Body of pancreas (tissue), 4 donors: ENCODE measurements around the gene PHACTR3. TPM values are rescaled to one million over a fixed set of nuclear protein-coding genes. Genes with fewer than 3 reads are reported as not detected.

Experiments used
- ATAC-seq: fragments of 150-250 bp; one replicate; pipeline ENCODE4 v1.9.1; 2016
- DNase-seq, 4 donors: peaks; one replicate each; pipeline ENCODE4 v3.0.0-alpha.2; 2019
- H3K27ac ChIP-seq, 4 donors: fragments of 200-600 bp; sonication (generic); 1 replicate in 3 of 4; 2 replicates in 1 of 4; pipeline versions ENCODE4 v1.5.1 to v1.6.1; 2016 to 2019; ENCODE audit warnings: mild to moderate bottlenecking in 1 of 4, mixed read lengths in 1 of 4, moderate library complexity in 1 of 4
- H3K27me3 ChIP-seq, 2 donors: fragments of 200-600 bp; sonication (generic); one replicate each; pipeline ENCODE4 v1.6.0; 2016; ENCODE audit warnings: mild to moderate bottlenecking in 1 of 2
- H3K36me3 ChIP-seq, 2 donors: fragments of 200-600 bp; sonication (generic); replicated peaks in 1 of 2; 2 replicates each; pipeline ENCODE4 v1.5.1; 2016; ENCODE audit warnings: low read depth in 2 of 2; ENCODE audit not compliant: insufficient read depth in 1 of 2
- H3K4me1 ChIP-seq: fragments of 200-600 bp; sonication (generic); one replicate; pipeline ENCODE4 v1.6.0; 2016
- H3K4me3 ChIP-seq, 2 donors: fragments of 200-600 bp; sonication (generic); 1 replicate in 1 of 2; 2 replicates in 1 of 2; pipeline ENCODE4 v1.5.1; 2016 to 2019
- H3K9me3 ChIP-seq, 3 donors: fragments of 200-600 bp; sonication (generic); 1 replicate in 2 of 3; 2 replicates in 1 of 3; pipeline ENCODE4 v1.5.1; 2016
- CTCF ChIP-seq, 7 experiments: fragments of 450-650 bp in 4 of 7; fragments of 200-600 bp in 3 of 7; sonication (generic) in 3 of 7; IDR thresholded peaks; one replicate each; pipeline ENCODE4 v1.5.1; 2016 to 2019; ENCODE audit warnings: antibody characterized with exemption in 7 of 7
- POLR2A ChIP-seq, 3 donors: fragments of 450-650 bp; IDR thresholded peaks; one replicate each; pipeline ENCODE4 v1.6.1; 2016; ENCODE audit warnings: antibody characterized with exemption in 3 of 3, mild to moderate bottlenecking in 2 of 3
- WGBS, 2 donors: methylation state at CpG; one replicate each; pipeline ENCODE4 v1.1.5; 2017; 5-methylcytosine and 5-hydroxymethylcytosine counted together
- intact Hi-C: fragments of 100-400 bp; cut with DNase I; formaldehyde crosslinking; loops from one replicate; pipeline ENCODE4 v1.15.1; 2023
- total RNA-seq, 2 donors: library from RNA; depleted of rRNA; stranded (reverse); fragments of >200 nt; gene quantifications; one replicate each; pipeline ENCODE4 v1.1.0, GENCODE V29; 2016

PHACTR3 gene
- total RNA-seq, 2 donors from 2014 or later = 0.52 to 0.66 TPM

GRCh38 chr20:59684685-59685242, 80.4 kb downstream of the PHACTR3 start:
- H3K4me3 ChIP-seq = no peak overlapping the region
- WGBS, 2 donors = 59 to 71% methylated on average over 9 of the region's 9 CpGs
- H3K4me1 ChIP-seq = no peaks in the 10 kb centered on the region
- no peaks in the 10 kb centered on the region for H3K27me3 ChIP-seq
- intact Hi-C loops = no loop called here
- DNase-seq (no peak), ATAC-seq (no peak)
- H3K27ac ChIP-seq = no peak overlapping the region
- H3K9me3 ChIP-seq = no peaks in the 10 kb centered on the region
- TF ChIP-seq CTCF (IDR thresholded peaks at IDR 0.05) (no peak), POLR2A (IDR thresholded peaks at IDR 0.05) (no peak)
- H3K36me3 ChIP-seq = no peaks in the 10 kb centered on the region

GRCh38 chr20:59686404-59687346, 82.3 kb downstream of the PHACTR3 start:
- Histone ChIP-seq H3K9me3 (no peaks in the 10 kb centered on the region), H3K4me1 (no peaks in the 10 kb centered on the region), H3K27me3 (no peaks in the 10 kb centered on the region), H3K27ac (no peak overlapping the region), H3K36me3 (no peaks in the 10 kb centered on the region), H3K4me3 (no peak overlapping the region)
- TF ChIP-seq CTCF (IDR thresholded peaks at IDR 0.05) = no peak
- no peak for TF ChIP-seq POLR2A (IDR thresholded peaks at IDR 0.05)
- DNase-seq = no peak
- intact Hi-C loops = no loop called here
- ATAC-seq = no peak
- WGBS, 2 donors = 80% methylated on average over 7 of the region's 7 CpGs

- no peak overlapping the region for H3K27ac ChIP-seq
- no peak for TF ChIP-seq POLR2A (IDR thresholded peaks at IDR 0.05)
- TF ChIP-seq CTCF (IDR thresholded peaks at IDR 0.05) = no peak
- WGBS, 2 donors = 41 to 51% methylated on average over 3 of the region's 3 CpGs
- no peak overlapping the region for H3K4me3 ChIP-seq
- no peaks in the 10 kb centered on the region for H3K27me3 ChIP-seq
- DNase-seq = no peak
- H3K36me3 ChIP-seq = no peaks in the 10 kb centered on the region
- H3K4me1 ChIP-seq = no peaks in the 10 kb centered on the region
- H3K9me3 ChIP-seq = no peaks in the 10 kb centered on the region
- intact Hi-C loops = no loop called here
- no peak for ATAC-seq
Observed at GRCh38 chr20:59688356-59688755, 84.0 kb downstream of the PHACTR3 start.

- Histone ChIP-seq H3K4me3 (no peak overlapping the region), H3K9me3 (no peaks in the 10 kb centered on the region), H3K27me3 (no peaks in the 10 kb centered on the region), H3K4me1 (no peaks in the 10 kb centered on the region), H3K36me3 (no peaks in the 10 kb centered on the region), H3K27ac (no peak overlapping the region)
- ATAC-seq (no peak), DNase-seq (no peak)
- 61 to 64% methylated on average over 7 of the region's 7 CpGs for WGBS, 2 donors
- intact Hi-C loops = no loop called here
- TF ChIP-seq CTCF (IDR thresholded peaks at IDR 0.05) = no peak
- TF ChIP-seq POLR2A (IDR thresholded peaks at IDR 0.05) = no peak
Observed at GRCh38 chr20:59688999-59689398, 84.7 kb downstream of the PHACTR3 start.
